ENCODE results near the gene PKNOX2.

Gene PKNOX2

DNA sequence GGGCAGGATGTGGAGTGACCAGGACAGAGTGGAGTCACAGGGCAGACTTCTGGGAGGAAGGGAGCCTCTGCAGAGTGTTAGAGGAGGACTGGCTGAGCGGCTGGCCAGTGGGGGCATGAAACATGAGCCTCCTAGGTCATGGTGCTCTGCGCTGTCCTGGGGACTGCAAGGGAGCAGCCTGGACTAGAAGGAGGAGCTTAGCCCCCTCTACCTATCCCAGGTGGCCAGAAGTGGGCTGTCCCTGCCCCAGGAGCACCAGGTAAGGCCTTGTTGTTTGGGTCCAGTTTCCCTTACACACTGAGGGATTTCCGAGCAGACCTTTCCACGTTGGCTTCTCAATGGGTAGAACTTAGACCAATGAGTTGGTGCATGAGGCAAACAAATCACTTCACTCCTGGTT, 7.4 kb downstream of the PKNOX2 start:
- DNase-seq (ENCODE audit: extremely low read depth in 1 of 2, low read depth in 1 of 2): no peak

DNA sequence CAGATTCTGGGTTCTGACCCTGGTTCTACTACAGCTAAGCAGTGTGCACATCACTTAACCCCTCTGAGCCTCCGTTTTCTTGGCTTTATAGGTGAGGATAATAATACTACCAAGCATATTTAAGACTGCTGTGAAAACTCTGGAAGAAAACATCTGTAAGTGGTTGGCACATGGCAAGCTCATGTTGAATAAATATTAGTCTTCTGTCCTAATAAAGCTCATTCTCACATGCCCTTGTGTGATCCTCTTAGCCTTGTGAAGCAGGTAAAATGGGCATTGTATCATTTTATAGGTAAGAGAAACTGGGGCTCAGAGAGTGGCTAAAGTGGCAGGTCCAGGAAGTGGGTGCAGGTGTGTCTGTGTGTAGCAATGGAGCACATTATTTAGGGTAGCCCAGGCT, 8.5 kb downstream of the PKNOX2 start:
- no peak for DNase-seq (ENCODE audit: extremely low read depth in 1 of 2, low read depth in 1 of 2)

DNA sequence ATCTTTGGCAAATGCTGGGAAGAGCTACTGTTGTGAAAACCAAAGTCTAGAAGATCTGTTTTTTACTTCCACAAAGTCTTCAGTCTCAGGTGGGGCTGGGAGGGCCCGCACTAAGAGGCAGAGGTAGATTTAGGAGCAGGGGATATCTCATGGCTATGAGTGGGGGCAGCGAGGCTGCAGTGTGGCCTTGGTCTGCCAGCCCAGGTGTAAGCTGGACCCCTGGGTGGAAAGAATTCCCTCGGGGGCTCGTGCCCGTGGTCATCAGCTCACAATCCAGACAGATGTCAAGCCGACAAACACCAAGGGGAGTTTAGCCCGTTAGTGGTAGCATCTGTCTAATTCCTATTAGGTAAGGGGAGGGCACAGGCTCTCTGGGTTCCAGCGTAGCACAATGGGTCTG, 9.0 kb downstream of the PKNOX2 start:
- DNase-seq (ENCODE audit: extremely low read depth in 1 of 2, low read depth in 1 of 2): no peak

GRCh38 chr11:125174057-125174456, 9.5 kb downstream of the PKNOX2 start:
- DNase-seq (ENCODE audit: extremely low read depth in 1 of 2, low read depth in 1 of 2): no peak

DNA sequence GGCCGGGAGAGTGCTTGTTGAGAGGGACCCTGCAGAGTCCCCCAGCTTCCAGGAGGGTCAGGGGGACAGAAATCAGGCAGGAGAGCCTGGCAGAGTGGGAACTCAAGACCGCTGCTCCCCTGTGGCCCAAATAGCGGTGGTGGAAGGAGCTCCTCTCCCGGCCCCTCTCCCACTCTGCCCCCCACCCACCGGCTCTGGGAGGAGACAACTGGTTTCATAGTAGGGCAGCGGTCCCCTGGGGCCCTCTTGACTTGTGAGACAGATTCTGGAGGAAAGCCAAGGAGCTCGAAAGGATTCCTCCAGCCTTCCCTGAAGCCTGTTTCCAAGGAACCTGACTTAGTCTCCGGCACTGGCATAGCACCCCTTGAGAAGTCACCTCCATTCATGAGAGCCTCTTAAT, 10.1 kb downstream of the PKNOX2 start:
- no peak for DNase-seq (ENCODE audit: extremely low read depth in 1 of 2, low read depth in 1 of 2)

- DNase-seq (ENCODE audit: extremely low read depth in 1 of 2, low read depth in 1 of 2): no peak
Measured at GRCh38 chr11:125175166-125175565, 10.6 kb downstream of the PKNOX2 start.

- DNase-seq (ENCODE audit: extremely low read depth in 1 of 2, low read depth in 1 of 2): no peak
Measured at GRCh38 chr11:125175896-125176575, 11.5 kb downstream of the PKNOX2 start.

DNA sequence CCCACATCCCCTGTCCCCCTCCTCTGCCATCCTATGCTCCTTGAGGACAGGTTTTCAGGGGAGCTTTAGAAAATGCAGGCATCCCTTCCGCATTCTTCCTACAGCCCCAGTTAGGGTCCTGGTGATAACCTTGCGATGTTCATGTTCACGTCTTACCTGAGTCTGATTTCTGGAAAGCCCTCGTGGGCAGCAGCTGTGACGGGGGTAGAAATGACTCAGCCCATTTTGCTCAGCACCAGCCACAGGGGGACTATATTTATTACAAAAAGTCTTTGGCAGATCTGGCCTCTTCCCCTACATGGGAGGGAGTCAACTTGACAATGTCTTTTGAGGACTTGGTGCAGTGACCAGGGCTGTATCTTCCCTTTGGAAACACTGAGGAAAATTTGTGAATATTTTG, 12.3 kb downstream of the PKNOX2 start:
- no peak for DNase-seq (ENCODE audit: extremely low read depth in 1 of 2, low read depth in 1 of 2)

- no peak for DNase-seq (ENCODE audit: extremely low read depth in 1 of 2, low read depth in 1 of 2)
Measured at GRCh38 chr11:125177543-125177942, 13.0 kb downstream of the PKNOX2 start.

DNA sequence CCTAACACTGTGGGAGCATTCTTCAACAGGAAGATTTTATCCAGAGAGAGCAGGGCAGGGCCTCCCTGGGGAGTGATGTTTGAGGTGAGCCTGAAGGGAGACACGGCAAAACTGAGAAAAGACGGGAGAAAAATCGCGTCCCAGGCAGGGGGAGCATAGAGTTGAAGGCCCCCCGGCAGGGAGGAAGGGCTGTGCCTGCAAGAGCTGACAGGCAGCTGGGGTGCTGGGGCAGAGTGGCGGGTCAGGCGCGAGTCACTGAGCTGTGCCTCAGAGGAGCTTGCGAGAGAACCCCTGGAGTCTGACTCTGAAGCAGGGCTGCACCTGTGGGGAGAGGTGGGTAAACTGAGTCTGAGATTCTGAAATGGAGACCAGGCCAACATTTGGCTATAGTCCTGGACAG, 14.8 kb downstream of the PKNOX2 start:
- no peak for DNase-seq (ENCODE audit: extremely low read depth in 1 of 2, low read depth in 1 of 2)

DNA sequence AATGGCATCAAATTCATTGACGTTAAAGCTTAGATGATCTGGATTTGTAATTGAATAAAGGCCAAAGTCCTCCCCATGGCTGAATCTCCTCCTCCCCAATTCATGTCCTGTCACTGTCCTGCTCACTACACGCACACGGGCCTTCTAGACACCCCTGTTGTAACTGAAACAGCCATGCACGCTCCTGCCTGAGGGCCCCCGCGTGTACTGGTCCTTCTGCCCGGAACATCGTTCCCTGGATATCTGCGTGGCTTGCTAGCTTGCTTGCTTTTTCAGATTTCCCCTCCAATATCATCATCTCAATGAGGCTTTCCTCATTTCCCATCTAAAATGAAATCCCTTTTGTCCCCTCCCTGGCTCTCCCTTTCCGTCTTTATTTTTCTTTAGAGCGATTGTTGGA, 15.3 kb downstream of the PKNOX2 start:
- DNase-seq (ENCODE audit: extremely low read depth in 1 of 2, low read depth in 1 of 2): no peak

- no peak for DNase-seq (ENCODE audit: extremely low read depth in 1 of 2, low read depth in 1 of 2)
Measured at GRCh38 chr11:125180413-125181305, 16.1 kb downstream of the PKNOX2 start.

DNA sequence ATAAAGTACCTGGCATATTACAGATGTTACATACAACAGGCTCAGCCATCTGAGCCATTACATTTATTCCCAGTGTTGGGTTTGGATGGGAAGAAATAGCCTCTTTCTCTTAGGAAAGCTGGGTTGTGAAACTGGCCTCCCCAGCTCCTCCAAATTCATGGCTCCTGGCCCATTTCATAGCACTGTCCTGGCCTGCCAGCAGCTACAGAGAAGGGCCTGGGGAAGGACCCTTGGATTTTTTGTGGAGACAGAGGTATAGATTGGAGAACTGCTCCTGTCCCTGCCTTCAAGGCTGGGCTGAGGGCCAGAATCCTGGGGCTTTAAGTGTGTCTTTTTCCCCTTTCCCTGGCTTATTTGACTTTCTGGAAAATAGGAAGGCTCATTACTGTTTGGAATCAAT, 18.0 kb downstream of the PKNOX2 start:
- no peak for DNase-seq (ENCODE audit: extremely low read depth in 1 of 2, low read depth in 1 of 2)

DNA sequence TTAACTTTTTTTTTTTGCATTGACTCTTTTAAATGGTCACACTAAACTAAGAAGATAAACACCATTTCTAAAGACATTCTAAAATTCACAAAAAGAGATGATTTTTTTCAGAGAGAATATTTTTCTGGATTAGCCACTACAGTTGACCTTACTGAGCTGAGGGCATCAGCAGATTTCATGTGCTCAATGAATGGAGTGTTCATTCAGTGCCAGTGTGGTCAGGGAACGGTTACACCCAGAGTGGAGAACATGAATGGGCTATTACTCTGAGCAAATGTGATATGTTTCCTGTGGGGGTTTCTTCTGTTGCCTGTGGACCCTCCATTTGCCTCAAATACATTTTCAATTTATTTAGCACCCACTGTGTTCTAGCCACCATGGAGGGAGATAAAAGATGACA, 19.1 kb downstream of the PKNOX2 start:
- DNase-seq (ENCODE audit: extremely low read depth in 1 of 2, low read depth in 1 of 2): no peak

DNA sequence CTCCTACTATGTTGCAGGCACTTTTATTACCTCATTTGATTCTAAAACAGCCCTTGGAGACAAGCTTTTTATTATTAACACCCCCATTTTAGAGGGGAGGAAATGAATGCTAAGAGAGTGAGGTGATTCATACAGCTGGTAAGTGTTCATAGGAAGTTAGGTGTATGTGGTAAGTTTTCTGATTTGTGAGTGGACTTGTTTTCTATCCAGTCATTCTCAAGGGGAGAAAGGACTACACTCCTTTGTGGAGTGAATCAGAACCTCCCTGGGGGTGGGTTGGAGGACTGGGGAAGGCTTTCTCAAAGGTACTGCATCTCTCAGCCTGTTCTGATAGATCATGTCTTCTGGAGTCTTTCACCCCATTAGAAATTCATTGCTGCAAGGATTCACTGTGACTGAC, 23.5 kb downstream of the PKNOX2 start:
- no peak for DNase-seq (ENCODE audit: extremely low read depth in 1 of 2, low read depth in 1 of 2)

GRCh38 chr11:125190566-125190965, 26.0 kb downstream of the PKNOX2 start:
- no peak for DNase-seq (ENCODE audit: extremely low read depth in 1 of 2, low read depth in 1 of 2)

- no peak for DNase-seq (ENCODE audit: extremely low read depth in 1 of 2, low read depth in 1 of 2)
Measured at GRCh38 chr11:125192183-125192582, 27.6 kb downstream of the PKNOX2 start.

DNA sequence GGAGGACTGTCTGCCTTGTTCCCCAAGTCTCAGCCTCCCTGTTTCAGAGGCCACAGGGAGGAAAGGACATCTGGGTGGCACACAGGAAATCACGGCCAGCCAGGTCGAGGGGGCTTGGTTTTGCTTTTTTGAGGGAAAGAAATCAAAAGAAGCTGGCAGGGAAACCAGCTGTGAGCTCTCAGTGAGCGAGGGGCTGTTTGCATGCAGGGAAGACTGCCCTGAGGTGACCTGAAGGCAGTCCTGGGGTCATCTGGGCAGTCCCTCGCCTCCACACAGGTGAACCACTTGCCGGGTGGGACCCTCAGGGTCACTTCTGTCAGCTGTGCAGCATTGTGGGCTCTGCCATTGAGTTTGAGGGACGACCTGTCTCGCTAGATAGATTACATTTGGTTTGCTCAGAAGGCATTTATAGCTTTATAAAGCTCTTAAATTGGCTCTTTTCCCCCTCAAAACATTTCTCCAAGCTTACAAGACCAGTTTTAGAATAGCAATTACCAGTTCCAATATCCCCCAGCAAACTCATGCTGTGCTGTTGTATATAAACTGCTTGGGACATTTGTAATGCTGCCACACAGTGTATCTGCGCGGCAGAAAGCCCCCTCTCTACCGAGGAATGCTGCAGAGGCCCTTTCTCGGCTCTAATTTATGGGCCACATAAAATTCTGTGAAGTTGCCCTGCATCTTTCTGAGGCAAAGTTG, 28.3 kb downstream of the PKNOX2 start:
- no peak for DNase-seq (ENCODE audit: extremely low read depth in 1 of 2, low read depth in 1 of 2)

GRCh38 chr11:125193416-125193726, 28.8 kb downstream of the PKNOX2 start:
- DNase-seq (ENCODE audit: extremely low read depth in 1 of 2, low read depth in 1 of 2): no peak

GRCh38 chr11:125193841-125194240, 29.3 kb downstream of the PKNOX2 start:
- DNase-seq (ENCODE audit: extremely low read depth in 1 of 2, low read depth in 1 of 2): no peak

DNA sequence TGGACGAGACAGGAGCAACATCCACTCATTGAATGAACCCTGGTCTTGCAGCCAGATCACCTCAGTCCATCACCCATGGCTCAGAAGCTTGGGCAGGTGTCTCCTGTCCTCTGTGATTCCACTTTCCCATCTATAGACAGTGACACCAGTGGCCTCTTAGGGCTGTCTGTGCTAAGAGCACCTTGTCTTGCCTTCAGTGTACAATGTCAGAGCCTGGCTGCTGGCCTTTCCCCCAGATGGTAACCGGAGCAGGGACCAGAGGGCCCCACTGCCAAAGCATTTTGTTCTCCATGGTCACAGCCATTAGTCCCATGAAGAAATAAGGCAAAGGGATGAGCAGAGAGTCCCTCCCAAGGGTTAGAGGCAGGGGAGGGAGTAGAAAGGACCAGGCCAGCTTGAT, 35.4 kb downstream of the PKNOX2 start:
- DNase-seq (ENCODE audit: extremely low read depth in 1 of 2, low read depth in 1 of 2): no peak

- DNase-seq (ENCODE audit: extremely low read depth in 1 of 2, low read depth in 1 of 2): no peak
Measured at GRCh38 chr11:125200441-125200840, 35.9 kb downstream of the PKNOX2 start.
